Breast epithelium (tissue), 3 donors: ENCODE data around the gene TBC1D14.

Source experiments
- POLR2A ChIP-seq: fragments of 450-650 bp; IDR thresholded peaks from one replicate; pipeline ENCODE4 v1.6.1; 2016; ENCODE audit warnings: antibody characterized with exemption, mild to moderate bottlenecking, moderate library complexity
- POLR2AphosphoS5 ChIP-seq, 3 donors: sonication (generic); formaldehyde crosslinking; IDR thresholded peaks; one replicate each; pipeline ENCODE4 v1.6.1; 2017; ENCODE audit warnings: antibody characterized with exemption in 3 of 3
- TF ChIP-seq, protein P1 (sequence below), 3 donors: fragments of 450-650 bp; IDR thresholded peaks; one replicate each; pipeline ENCODE4 v1.5.1; 2016 to 2017; ENCODE audit warnings: antibody characterized with exemption in 3 of 3, mild to moderate bottlenecking in 3 of 3, moderate library complexity in 3 of 3

DNA sequence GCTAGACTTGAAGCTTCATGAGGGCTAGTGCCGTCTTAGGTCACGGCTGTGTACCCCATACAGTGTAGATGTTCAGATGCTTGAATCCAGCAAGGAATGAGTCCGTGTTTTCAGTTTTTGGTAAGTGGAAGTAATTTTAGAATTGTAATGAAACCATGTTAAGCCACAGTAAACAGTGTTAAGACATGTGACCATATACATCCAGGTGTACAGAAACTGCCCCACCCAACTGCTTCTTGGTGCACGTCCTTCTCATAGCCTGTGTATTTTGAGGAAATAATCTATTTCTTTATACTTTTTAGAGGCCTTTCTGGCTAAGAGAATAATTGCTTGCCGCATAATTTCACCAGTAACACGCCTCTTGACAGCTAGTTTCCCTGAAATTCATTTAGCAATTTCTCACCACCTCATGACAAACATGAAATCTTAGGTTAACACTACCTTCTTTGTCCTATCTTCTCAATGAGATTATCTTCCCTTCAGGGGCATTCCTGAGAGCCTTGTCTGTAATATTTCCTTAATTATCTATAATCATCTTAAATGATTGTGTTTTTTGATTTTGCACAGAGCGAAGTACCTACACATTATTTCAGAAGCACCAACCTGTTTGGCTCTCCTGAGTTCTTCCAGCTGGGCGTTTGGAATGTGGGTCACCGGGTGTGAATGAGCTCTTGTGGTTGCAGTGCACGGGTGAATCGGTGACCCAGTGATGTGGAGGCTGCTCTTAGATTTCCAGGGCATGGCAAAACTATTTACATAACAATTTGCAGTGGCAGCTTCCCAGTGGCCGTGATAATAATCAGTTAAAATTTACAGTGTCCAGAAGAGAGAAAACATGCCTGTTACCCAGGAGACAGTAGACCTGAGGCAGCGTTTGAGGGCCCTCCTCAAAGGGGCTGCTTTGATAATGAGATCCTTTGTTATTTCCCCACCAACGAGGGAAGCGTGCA is 83.4 kb downstream of the TBC1D14 start:
- no peak for TF ChIP-seq POLR2AphosphoS5 (IDR thresholded peaks at IDR 0.05)
- TF ChIP-seq, protein P1, sequence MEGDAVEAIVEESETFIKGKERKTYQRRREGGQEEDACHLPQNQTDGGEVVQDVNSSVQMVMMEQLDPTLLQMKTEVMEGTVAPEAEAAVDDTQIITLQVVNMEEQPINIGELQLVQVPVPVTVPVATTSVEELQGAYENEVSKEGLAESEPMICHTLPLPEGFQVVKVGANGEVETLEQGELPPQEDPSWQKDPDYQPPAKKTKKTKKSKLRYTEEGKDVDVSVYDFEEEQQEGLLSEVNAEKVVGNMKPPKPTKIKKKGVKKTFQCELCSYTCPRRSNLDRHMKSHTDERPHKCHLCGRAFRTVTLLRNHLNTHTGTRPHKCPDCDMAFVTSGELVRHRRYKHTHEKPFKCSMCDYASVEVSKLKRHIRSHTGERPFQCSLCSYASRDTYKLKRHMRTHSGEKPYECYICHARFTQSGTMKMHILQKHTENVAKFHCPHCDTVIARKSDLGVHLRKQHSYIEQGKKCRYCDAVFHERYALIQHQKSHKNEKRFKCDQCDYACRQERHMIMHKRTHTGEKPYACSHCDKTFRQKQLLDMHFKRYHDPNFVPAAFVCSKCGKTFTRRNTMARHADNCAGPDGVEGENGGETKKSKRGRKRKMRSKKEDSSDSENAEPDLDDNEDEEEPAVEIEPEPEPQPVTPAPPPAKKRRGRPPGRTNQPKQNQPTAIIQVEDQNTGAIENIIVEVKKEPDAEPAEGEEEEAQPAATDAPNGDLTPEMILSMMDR (IDR thresholded peaks at IDR 0.05): no peak
- TF ChIP-seq POLR2A: no peak
